OCI-LY7 (cell line): ENCODE measurements around the gene ARRDC2. TPM values are rescaled to one million over a fixed set of nuclear protein-coding genes. Genes with fewer than 3 reads are reported as not detected.
A peak's percentile ranks its signal among the peaks of the same experiment; 100 is the strongest.
"Not testable (repeated sequence)": the region's sequence is repeated elsewhere in the genome, so short reads cannot be mapped to it uniquely, and the experiment has no call there.

Experiments used
- BruUV-seq: library from RNA; stranded (reverse); fragments of 400-500 nt; replicated peaks from 2 replicates; lab custom pipeline; 2021; lab: Mats Ljungman, UMichigan
- CTCF ChIA-PET: fragments of 300-600 bp; sonication (Branson Sonifier 250); formaldehyde crosslinking; loops from one replicate; lab custom pipeline; 2022; ENCODE audit warnings: antibody characterized with exemption; ENCODE audit not compliant: unreplicated experiment; lab: Charles Lee
- POLR2A ChIA-PET: fragments of 300-600 bp; sonication (Branson Sonifier 250); formaldehyde crosslinking; loops from one replicate; lab custom pipeline; 2022; ENCODE audit warnings: antibody characterized with exemption; lab: Charles Lee
- DNase-seq: peaks from one replicate; pipeline ENCODE4 v3.0.0-alpha.2; 2015; ENCODE audit warnings: low spot score
- H2AFZ ChIP-seq: fragments of 200-600 bp; sonication (generic), shearing (Covaris generic); 2 replicates; pipeline ENCODE4 v1.6.1; 2014; ENCODE audit warnings: mild to moderate bottlenecking, antibody characterized with exemption, low read length, moderate library complexity
- H3K27ac ChIP-seq: fragments of 200-600 bp; sonication (generic); 2 replicates; pipeline ENCODE4 v1.5.1; 2014; ENCODE audit warnings: mixed run types, low read depth, mild to moderate bottlenecking, moderate library complexity, low read length, inconsistent platforms; ENCODE audit not compliant: poor library complexity, severe bottlenecking
- H3K36me3 ChIP-seq: fragments of 200-600 bp; sonication (generic); 2 replicates; pipeline ENCODE4 v1.6.1; 2014; ENCODE audit warnings: mild to moderate bottlenecking, antibody characterized with exemption, low read length, moderate library complexity, mixed read lengths; ENCODE audit not compliant: insufficient read depth
- H3K4me1 ChIP-seq: fragments of 200-600 bp; sonication (generic); 2 replicates; pipeline ENCODE4 v1.5.1; 2014; ENCODE audit warnings: mild to moderate bottlenecking, low read length; ENCODE audit not compliant: insufficient read depth, poor library complexity, severe bottlenecking
- H3K4me2 ChIP-seq: fragments of 200-600 bp; sonication (generic); 2 replicates; pipeline ENCODE4 v1.6.1; 2014; ENCODE audit warnings: mild to moderate bottlenecking, low read length
- H3K4me3 ChIP-seq: fragments of 200-600 bp; sonication (generic); 2 replicates; pipeline ENCODE4 v1.5.1; 2014; ENCODE audit warnings: mild to moderate bottlenecking, low read depth, low read length; ENCODE audit not compliant: poor library complexity, severe bottlenecking
- H3K79me2 ChIP-seq: fragments of 200-600 bp; sonication (generic); 2 replicates; pipeline ENCODE4 v1.6.1; 2016; ENCODE audit warnings: low read depth, mild to moderate bottlenecking, low read length, moderate library complexity, mixed read lengths; ENCODE audit not compliant: insufficient read depth
- H3K9me2 ChIP-seq: fragments of 200-600 bp; sonication (generic); 2 replicates; pipeline ENCODE4 v1.6.1; 2016; ENCODE audit warnings: mild to moderate bottlenecking, low read length, mixed read lengths; ENCODE audit not compliant: insufficient read depth
- H3K9me3 ChIP-seq: fragments of 200-600 bp; sonication (generic); 2 replicates; pipeline ENCODE4 v1.6.1; 2014; ENCODE audit warnings: mild to moderate bottlenecking, mixed run types, low read length, mixed read lengths
- H4K20me1 ChIP-seq: fragments of 200-600 bp; sonication (generic); 2 replicates; pipeline ENCODE4 v1.6.1; 2014; ENCODE audit warnings: mild to moderate bottlenecking, antibody characterized with exemption, low read length, moderate library complexity, mixed read lengths; ENCODE audit not compliant: insufficient read depth
- EZH2phosphoT487 ChIP-seq: fragments of 200-600 bp; sonication (generic); IDR thresholded peaks from 2 replicates; pipeline ENCODE4 v1.6.1; 2018; ENCODE audit warnings: low read depth, borderline replicate concordance, mild to moderate bottlenecking, mixed run types, antibody characterized with exemption, low read length, moderate library complexity, mixed read lengths
- intact Hi-C: fragments of 100-400 bp; cut with micrococcal nuclease; formaldehyde crosslinking; loops from one replicate; pipeline ENCODE4 v1.10.0; 2022; ENCODE audit not compliant: unreplicated experiment
- total RNA-seq, 2 experiments: library from RNA; depleted of rRNA in 1 of 2; stranded (reverse); fragments of >200 nt in 1 of 2; shearing (Covaris generic) in 1 of 2; gene quantifications; 2 replicates each; pipeline ENCODE4 v1.2.3, GENCODE V29; 2014 to 2022
- TF ChIP-seq, protein P1 (sequence below): fragments of 200-600 bp; sonication (generic); conservative IDR thresholded peaks from 2 replicates; pipeline ENCODE4 v1.5.1; 2014; ENCODE audit warnings: mild to moderate bottlenecking, antibody characterized with exemption, low read length, moderate library complexity, mixed read lengths

The ARRDC2 gene
- total RNA-seq, 2 experiments from 2014 or later, result 30.7 TPM

GRCh38 chr19:18029617-18030338 is 21.8 kb downstream of the ARRDC2 start:
- Histone ChIP-seq H3K4me3 (no peak overlapping the region), H3K9me3 (no peaks in the 10 kb centered on the region), H3K9me2 (no peaks in the 10 kb centered on the region), H3K36me3 (no peaks in the 10 kb centered on the region), H3K27ac (no peak overlapping the region), H4K20me1 (no peaks in the 10 kb centered on the region), H3K4me1 (peaks cover 15% of the 10 kb centered on the region), H3K4me2 (no peak overlapping the region), H3K79me2 (no peaks in the 10 kb centered on the region), H2AFZ (no peak overlapping the region)
- ChIA-PET CTCF (no interaction called here), POLR2A (no interaction called here)
- no peak for TF ChIP-seq EZH2phosphoT487
- TF ChIP-seq, protein P1, sequence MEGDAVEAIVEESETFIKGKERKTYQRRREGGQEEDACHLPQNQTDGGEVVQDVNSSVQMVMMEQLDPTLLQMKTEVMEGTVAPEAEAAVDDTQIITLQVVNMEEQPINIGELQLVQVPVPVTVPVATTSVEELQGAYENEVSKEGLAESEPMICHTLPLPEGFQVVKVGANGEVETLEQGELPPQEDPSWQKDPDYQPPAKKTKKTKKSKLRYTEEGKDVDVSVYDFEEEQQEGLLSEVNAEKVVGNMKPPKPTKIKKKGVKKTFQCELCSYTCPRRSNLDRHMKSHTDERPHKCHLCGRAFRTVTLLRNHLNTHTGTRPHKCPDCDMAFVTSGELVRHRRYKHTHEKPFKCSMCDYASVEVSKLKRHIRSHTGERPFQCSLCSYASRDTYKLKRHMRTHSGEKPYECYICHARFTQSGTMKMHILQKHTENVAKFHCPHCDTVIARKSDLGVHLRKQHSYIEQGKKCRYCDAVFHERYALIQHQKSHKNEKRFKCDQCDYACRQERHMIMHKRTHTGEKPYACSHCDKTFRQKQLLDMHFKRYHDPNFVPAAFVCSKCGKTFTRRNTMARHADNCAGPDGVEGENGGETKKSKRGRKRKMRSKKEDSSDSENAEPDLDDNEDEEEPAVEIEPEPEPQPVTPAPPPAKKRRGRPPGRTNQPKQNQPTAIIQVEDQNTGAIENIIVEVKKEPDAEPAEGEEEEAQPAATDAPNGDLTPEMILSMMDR, result no peak
- no peak for DNase-seq
- intact Hi-C loops, result no loop called here
- BruUV-seq, result no TSS peak

DNA sequence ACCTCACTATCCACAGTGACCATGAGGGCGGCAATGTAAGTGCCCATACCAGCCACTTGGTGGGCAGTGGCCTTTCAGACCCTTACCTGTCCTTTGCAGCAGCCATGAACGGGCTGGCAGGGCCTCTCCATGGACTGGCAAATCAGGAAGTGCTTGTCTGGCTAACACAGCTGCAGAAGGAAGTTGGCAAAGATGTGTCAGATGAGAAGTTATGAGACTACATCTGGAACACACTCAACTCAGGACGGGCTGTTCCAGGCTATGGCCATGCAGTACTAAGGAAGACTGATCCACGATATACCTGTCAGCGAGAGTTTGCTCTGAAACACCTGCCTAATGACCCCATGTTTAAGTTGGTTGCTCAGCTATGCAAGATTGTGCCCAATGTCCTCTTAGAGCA is 23.4 kb downstream of the ARRDC2 start:
- H3K79me2 ChIP-seq, POLR2A ChIA-PET, DNase-seq, H3K27ac ChIP-seq, H3K9me3 ChIP-seq, CTCF ChIA-PET, H2AFZ ChIP-seq, H3K4me3 ChIP-seq, BruUV-seq, intact Hi-C loops, H4K20me1 ChIP-seq, H3K36me3 ChIP-seq, H3K9me2 ChIP-seq: not testable (repeated sequence)
- Histone ChIP-seq H3K4me1 (peaks cover 14% of the 10 kb centered on the region), H3K4me2 (peak overlapping the region; percentile 16; the same call in 1 of the 2 replicates)

DNA sequence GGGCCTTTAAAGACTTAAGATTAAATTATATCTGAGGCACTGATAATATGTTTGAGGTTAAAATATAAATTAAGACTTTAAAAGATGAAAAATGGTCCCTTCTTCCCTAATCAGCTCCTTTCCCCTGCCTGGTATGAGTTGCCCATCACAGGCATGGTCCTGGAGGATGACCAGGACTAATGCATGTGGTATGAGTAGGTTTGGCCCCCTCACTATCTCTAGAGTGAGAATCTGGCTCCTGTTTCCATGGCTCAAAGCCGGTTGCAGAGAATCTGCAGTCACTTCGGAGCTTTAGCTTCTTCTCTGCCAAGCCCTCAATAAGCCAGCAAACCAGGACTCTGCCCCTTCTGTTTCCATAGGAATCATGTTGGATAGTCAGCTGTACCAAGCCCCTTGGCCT is 24.1 kb downstream of the ARRDC2 start:
- H3K36me3 ChIP-seq, H3K9me2 ChIP-seq, H3K4me3 ChIP-seq, H3K27ac ChIP-seq, POLR2A ChIA-PET, H3K9me3 ChIP-seq, H2AFZ ChIP-seq, H4K20me1 ChIP-seq, BruUV-seq, H3K79me2 ChIP-seq, CTCF ChIA-PET, DNase-seq, H3K4me2 ChIP-seq, intact Hi-C loops: not testable (repeated sequence)
- H3K4me1 ChIP-seq, result peaks cover 14% of the 10 kb centered on the region
